HepG2 (cell line): ENCODE results near the gene RFC1. TPM values are rescaled to one million over a fixed set of nuclear protein-coding genes. Genes with fewer than 3 reads are reported as not detected.

Source experiments
- AHDC1 ChIP-seq: sonication (generic); formaldehyde crosslinking; IDR thresholded peaks from 2 replicates; pipeline ENCODE4 v1.5.1; 2020; ENCODE audit warnings: mild to moderate bottlenecking, missing genetic modification reagents, borderline replicate concordance
- ATF6 ChIP-seq: sonication (generic); formaldehyde crosslinking; conservative IDR thresholded peaks from 2 replicates; pipeline ENCODE4 v1.4.0; 2020; ENCODE audit warnings: missing genetic modification reagents
- IRX3 ChIP-seq: sonication (generic); formaldehyde crosslinking; IDR thresholded peaks from 2 replicates; pipeline ENCODE4 v1.8.1; 2023; ENCODE audit warnings: mild to moderate bottlenecking, low read depth, missing genetic modification reagents, borderline replicate concordance
- MAFF ChIP-seq: IDR thresholded peaks from 2 replicates; pipeline ENCODE4 v1.6.1; 2011; ENCODE audit warnings: low read depth, low read length, improper control_type of control experiment
- NAIF1 ChIP-seq: sonication (generic); formaldehyde crosslinking; IDR thresholded peaks from 2 replicates; pipeline ENCODE4 v1.5.0; 2020; ENCODE audit warnings: mild to moderate bottlenecking, missing genetic modification reagents, borderline replicate concordance
- NR1H2 ChIP-seq: sonication (generic); formaldehyde crosslinking; IDR thresholded peaks from 2 replicates; pipeline ENCODE4 v1.8.1; 2022; ENCODE audit warnings: low read depth, missing genetic modification reagents, borderline replicate concordance
- PCBP1 ChIP-seq: fragments of 200-400 bp; formaldehyde crosslinking; IDR thresholded peaks from 2 replicates; pipeline ENCODE4 v1.6.1; 2017; ENCODE audit warnings: mild to moderate bottlenecking, low read depth, low read length, borderline replicate concordance
- RBFOX2 ChIP-seq: fragments of 200-400 bp; formaldehyde crosslinking; IDR thresholded peaks from 2 replicates; pipeline ENCODE4 v1.6.1; 2017; ENCODE audit warnings: low read depth, mild to moderate bottlenecking, low read length
- SNAPC5 ChIP-seq: sonication (generic); formaldehyde crosslinking; IDR thresholded peaks from 2 replicates; pipeline ENCODE4 v1.8.1; 2023; ENCODE audit warnings: mild to moderate bottlenecking, missing genetic modification reagents, borderline replicate concordance
- TBP ChIP-seq: sonication (generic); formaldehyde crosslinking; IDR thresholded peaks from 2 replicates; pipeline ENCODE4 v1.5.0; 2020; ENCODE audit warnings: missing genetic modification reagents
- TCF12 ChIP-seq, 2 experiments: fragments of 450-650 bp in 1 of 2; sonication (generic) in 1 of 2; formaldehyde crosslinking in 1 of 2; IDR thresholded peaks; 2 replicates each; pipeline versions ENCODE4 v1.6.1 to v1.8.0; 2017 to 2022; ENCODE audit warnings: antibody characterized with exemption in 1 of 2, mild to moderate bottlenecking in 1 of 2, missing genetic modification reagents in 1 of 2, moderate library complexity in 1 of 2
- YY1 ChIP-seq: IDR thresholded peaks from 2 replicates; pipeline ENCODE4 v1.6.1; 2011; ENCODE audit warnings: low read length, low read depth, moderate library complexity, mild to moderate bottlenecking; ENCODE audit not compliant: insufficient read depth, insufficient replicate concordance
- ZMYM4 ChIP-seq: sonication (generic); formaldehyde crosslinking; IDR thresholded peaks from 2 replicates; pipeline ENCODE4 v1.8.1; 2023; ENCODE audit warnings: mild to moderate bottlenecking, missing genetic modification reagents
- ZNF207 ChIP-seq: fragments of 450-650 bp; IDR thresholded peaks from 2 replicates; pipeline ENCODE4 v1.6.1; 2016; ENCODE audit warnings: antibody characterized with exemption, borderline replicate concordance
- ZNF225 ChIP-seq: sonication (generic); formaldehyde crosslinking; IDR thresholded peaks from 2 replicates; pipeline ENCODE4 v1.4.0; 2020; ENCODE audit warnings: mild to moderate bottlenecking, missing genetic modification reagents
- ZNF33A ChIP-seq: sonication (generic); formaldehyde crosslinking; IDR thresholded peaks from 2 replicates; pipeline ENCODE4 v1.5.1; 2020; ENCODE audit warnings: missing genetic modification reagents, mild to moderate bottlenecking, moderate library complexity, borderline replicate concordance
- ZNF543 ChIP-seq: sonication (generic); formaldehyde crosslinking; IDR thresholded peaks from 2 replicates; pipeline ENCODE4 v1.4.0; 2020; ENCODE audit warnings: mild to moderate bottlenecking, missing genetic modification reagents
- ZNF547 ChIP-seq: sonication (generic); formaldehyde crosslinking; IDR thresholded peaks from 2 replicates; pipeline ENCODE4 v1.5.1; 2020; ENCODE audit warnings: mild to moderate bottlenecking, missing genetic modification reagents
- ZNF850 ChIP-seq: sonication (generic); formaldehyde crosslinking; conservative IDR thresholded peaks from 2 replicates; pipeline ENCODE4 v1.9.0; 2021; ENCODE audit warnings: mild to moderate bottlenecking, missing genetic modification reagents
- polyA plus RNA-seq, 8 experiments: library from polyadenylated mRNA; depleted of rRNA in 3 of 8; stranded (reverse) in 7 of 8; unstranded in 1 of 8; fragments of >200 nt; fragmentation: Illumina TruSeq in 4 of 8; extraction: Trizol in 4 of 8; gene quantifications; 2 replicates each; pipeline versions ENCODE4 v1.2.1 to v1.2.3, GENCODE V29; 2011 to 2016; ENCODE audit warnings: low read depth in 4 of 8, missing spikeins in 1 of 8, mixed read lengths in 1 of 8; ENCODE audit not compliant: insufficient read depth in 1 of 8
- total RNA-seq, 5 experiments: library from RNA; depleted of rRNA; stranded (reverse); fragments of >200 nt; fragmentation: Illumina TruSeq; extraction: Trizol; gene quantifications; 2 replicates each; pipeline ENCODE4 v1.2.3, GENCODE V29; 2016; ENCODE audit warnings: low read depth in 1 of 5
- TF ChIP-seq, protein P1 (sequence below): sonication (generic); formaldehyde crosslinking; IDR thresholded peaks from 2 replicates; pipeline ENCODE4 v1.9.0; 2022; ENCODE audit warnings: missing genetic modification reagents, mild to moderate bottlenecking, borderline replicate concordance

RFC1 gene
- total and polyA plus RNA-seq, 2 of the 13 experiments (the other 11 are each of a cell fraction or from before 2014, with no cell fraction given): 15.9 to 78.8 TPM

DNA sequence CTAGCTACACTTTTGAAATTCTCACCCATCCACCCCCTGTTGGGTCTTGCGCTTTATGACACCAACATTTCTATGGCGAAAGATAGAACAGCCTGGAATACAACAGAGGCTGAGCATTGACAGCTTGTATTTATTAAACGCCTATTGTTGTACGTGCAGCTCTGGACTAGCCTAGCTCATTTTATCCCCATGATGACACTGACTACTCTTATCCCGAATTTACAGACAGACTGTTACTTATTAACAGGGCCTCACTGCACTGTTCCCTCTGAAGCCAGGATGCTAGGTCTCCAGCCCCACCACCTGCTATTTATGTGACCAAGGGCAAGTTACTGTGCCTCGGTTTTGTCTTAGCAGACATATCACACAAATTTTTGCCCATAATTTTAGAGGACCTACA is 1.0 kb upstream of the RFC1 start (continued):
- no peak for TF ChIP-seq AHDC1 (CRISPR knock-in tag)
- no peak for TF ChIP-seq ZNF547 (CRISPR knock-in tag)
- no peak for TF ChIP-seq ZNF207
- TF ChIP-seq RBFOX2: no peak
- no peak for TF ChIP-seq ZNF850 (CRISPR knock-in tag)
- TF ChIP-seq, protein P1, sequence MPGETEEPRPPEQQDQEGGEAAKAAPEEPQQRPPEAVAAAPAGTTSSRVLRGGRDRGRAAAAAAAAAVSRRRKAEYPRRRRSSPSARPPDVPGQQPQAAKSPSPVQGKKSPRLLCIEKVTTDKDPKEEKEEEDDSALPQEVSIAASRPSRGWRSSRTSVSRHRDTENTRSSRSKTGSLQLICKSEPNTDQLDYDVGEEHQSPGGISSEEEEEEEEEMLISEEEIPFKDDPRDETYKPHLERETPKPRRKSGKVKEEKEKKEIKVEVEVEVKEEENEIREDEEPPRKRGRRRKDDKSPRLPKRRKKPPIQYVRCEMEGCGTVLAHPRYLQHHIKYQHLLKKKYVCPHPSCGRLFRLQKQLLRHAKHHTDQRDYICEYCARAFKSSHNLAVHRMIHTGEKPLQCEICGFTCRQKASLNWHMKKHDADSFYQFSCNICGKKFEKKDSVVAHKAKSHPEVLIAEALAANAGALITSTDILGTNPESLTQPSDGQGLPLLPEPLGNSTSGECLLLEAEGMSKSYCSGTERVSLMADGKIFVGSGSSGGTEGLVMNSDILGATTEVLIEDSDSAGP (CRISPR knock-in tag): no peak
- no peak for TF ChIP-seq YY1
- TF ChIP-seq MAFF: no peak
- TF ChIP-seq TBP (CRISPR knock-in tag): no peak
- no peak for TF ChIP-seq TCF12 (IDR thresholded peaks at IDR 0.05)
- no peak for TF ChIP-seq TCF12 (CRISPR knock-in tag; IDR thresholded peaks at IDR 0.05)
- TF ChIP-seq ZMYM4: peak; percentile 48
- TF ChIP-seq ZNF543 (CRISPR knock-in tag): no peak
- no peak for TF ChIP-seq ZNF225 (CRISPR knock-in tag)
- TF ChIP-seq NAIF1 (CRISPR knock-in tag): 0 out of 2 replicates have a peak, but pooled peaks have one; percentile 12
- no peak for TF ChIP-seq ATF6 (CRISPR knock-in tag)
- no peak for TF ChIP-seq NR1H2 (CRISPR knock-in tag)
- TF ChIP-seq PCBP1: no peak
- no peak for TF ChIP-seq SNAPC5
- TF ChIP-seq ZNF33A: no peak
- no peak for TF ChIP-seq IRX3 (CRISPR knock-in tag)
